Measurements from ENCODE around the gene MYBPC2. TPM values are rescaled to one million over a fixed set of nuclear protein-coding genes. Genes with fewer than 3 reads are reported as not detected.
A peak's percentile ranks its signal among the peaks of the same experiment; 100 is the strongest.

MYBPC2 gene
- total and polyA plus RNA-seq, 9 of the 15 experiments (the other 6 are each of a cell fraction or from before 2014, with no cell fraction given): 0.01 to 0.14 (median 0.04) TPM; not detected in 6

DNA sequence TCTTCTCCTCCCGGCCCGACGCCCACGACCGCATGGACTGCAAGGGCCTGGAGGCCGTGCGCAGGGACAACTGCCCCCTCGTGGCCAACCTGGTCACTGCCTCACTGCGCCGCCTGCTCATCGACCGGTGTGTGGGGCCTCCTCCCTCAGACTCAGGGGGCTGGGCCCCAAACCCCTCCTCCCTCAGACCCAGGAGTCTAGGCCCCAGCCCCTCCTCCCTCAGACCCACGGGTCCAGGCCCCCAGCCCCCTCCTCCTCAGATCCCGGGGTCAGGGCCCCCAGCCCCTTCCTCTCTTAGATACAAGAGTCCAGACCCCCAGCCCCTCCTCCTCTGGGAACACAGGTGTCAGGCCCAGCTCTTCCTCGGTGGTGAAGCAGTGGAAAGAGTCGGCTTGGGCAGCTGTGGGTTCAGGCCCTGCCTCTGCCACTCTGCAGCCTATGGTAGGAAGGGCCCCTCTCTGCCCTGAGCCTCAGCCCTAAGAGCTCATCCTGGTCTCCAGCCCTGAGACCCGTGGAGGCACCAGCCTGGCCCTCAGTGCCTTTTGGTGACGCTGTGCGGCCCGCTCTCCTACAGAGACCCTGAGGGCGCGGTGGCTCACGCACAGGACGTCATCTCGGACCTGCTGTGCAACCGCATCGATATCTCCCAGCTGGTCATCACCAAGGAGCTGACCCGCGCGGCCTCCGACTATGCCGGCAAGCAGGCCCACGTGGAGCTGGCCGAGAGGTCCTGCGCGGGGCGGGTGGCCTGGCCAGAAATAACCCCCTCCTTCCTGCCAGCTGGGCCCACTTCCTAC, 17.6 kb upstream of the MYBPC2 start (continued):
- TF ChIP-seq ATF6 (CRISPR knock-in tag; IDR thresholded peaks at IDR 0.05): 0 out of 2 replicates have a peak, but pooled peaks have one; percentile 60
- TF ChIP-seq HNRNPH1 (optimal IDR thresholded peaks at IDR 0.05; ENCODE audit: low read depth, low read length): no peak
- TF ChIP-seq ZNF175 (CRISPR knock-in tag; IDR thresholded peaks at IDR 0.05; ENCODE audit: low read depth): 0 out of 2 replicates have a peak, but pooled peaks have one; percentile 33
- TF ChIP-seq, protein P1, sequence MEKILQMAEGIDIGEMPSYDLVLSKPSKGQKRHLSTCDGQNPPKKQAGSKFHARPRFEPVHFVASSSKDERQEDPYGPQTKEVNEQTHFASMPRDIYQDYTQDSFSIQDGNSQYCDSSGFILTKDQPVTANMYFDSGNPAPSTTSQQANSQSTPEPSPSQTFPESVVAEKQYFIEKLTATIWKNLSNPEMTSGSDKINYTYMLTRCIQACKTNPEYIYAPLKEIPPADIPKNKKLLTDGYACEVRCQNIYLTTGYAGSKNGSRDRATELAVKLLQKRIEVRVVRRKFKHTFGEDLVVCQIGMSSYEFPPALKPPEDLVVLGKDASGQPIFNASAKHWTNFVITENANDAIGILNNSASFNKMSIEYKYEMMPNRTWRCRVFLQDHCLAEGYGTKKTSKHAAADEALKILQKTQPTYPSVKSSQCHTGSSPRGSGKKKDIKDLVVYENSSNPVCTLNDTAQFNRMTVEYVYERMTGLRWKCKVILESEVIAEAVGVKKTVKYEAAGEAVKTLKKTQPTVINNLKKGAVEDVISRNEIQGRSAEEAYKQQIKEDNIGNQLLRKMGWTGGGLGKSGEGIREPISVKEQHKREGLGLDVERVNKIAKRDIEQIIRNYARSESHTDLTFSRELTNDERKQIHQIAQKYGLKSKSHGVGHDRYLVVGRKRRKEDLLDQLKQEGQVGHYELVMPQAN (IDR thresholded peaks at IDR 0.05; ENCODE audit: borderline replicate concordance): no peak

All from K562 (cell line).